ENCODE results near the gene UXT. TPM values are rescaled to one million over a fixed set of nuclear protein-coding genes. Genes with fewer than 3 reads are reported as not detected.
"Not testable (repeated sequence)": the region's sequence is repeated elsewhere in the genome, so short reads cannot be mapped to it uniquely, and the experiment has no call there.

Gene UXT
- total RNA-seq, 1 experiment from 2014 or later: 120 TPM

DNA sequence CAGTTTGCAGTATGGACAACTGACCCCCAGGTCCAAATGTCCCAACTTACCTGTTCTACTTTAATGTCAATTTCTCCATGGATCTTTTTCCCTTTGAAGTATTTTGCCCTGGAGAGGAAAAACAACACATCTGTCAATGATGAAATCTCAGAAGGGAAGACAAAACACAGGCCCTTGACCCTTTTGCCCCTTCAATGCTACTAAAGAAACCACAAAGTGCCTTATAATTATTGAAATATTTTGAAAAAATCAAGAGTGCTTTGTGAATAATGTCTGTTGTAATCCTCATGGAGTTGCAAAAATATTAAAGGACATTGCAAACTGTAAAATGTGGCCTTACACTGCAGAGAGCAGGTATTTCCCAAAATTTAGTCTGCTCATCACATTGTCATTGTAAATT lies 51.9 kb downstream of the UXT start:
- no peaks in the 10 kb centered on the region for H3K36me3 ChIP-seq (ENCODE audit: control insufficient read depth, insufficient read depth, low read length)
- H3K9me3 ChIP-seq: no peaks in the 10 kb centered on the region
- no peaks in the 10 kb centered on the region for H3K27me3 ChIP-seq (replicated peaks; ENCODE audit: control insufficient read depth, insufficient read depth, low read length)
- Mint-ChIP-seq H3K9me3 (ENCODE audit: unreplicated experiment) (no peaks in the 10 kb centered on the region), H3K27me3 (ENCODE audit: insufficient read depth, unreplicated experiment) (no peaks in the 10 kb centered on the region), H3K27ac (ENCODE audit: unreplicated experiment) (no peak overlapping the region), H3K36me3 (ENCODE audit: insufficient read depth, unreplicated experiment) (no peaks in the 10 kb centered on the region), H3K4me3 (ENCODE audit: unreplicated experiment) (no peak overlapping the region), H3K4me1 (ENCODE audit: low read depth, unreplicated experiment) (no peaks in the 10 kb centered on the region)
- no peak overlapping the region for H3K4me3 ChIP-seq (ENCODE audit: low read depth, low read length)
- H3K4me1 ChIP-seq: no peaks in the 10 kb centered on the region
- intact Hi-C loops (cut with micrococcal nuclease; ENCODE audit: unreplicated experiment): no loop called here
- ChIA-PET CTCF (no interaction called here), POLR2A (no interaction called here)
- TF ChIP-seq CTCF (IDR thresholded peaks at IDR 0.05; ENCODE audit: insufficient read depth in 1 of 2, low read depth in 1 of 2, low read length in 1 of 2, severe bottlenecking in 1 of 2, unreplicated experiment in 1 of 2): no peak
- BruUV-seq (replicated peaks): no TSS peak
- no peak for DNase-seq

DNA sequence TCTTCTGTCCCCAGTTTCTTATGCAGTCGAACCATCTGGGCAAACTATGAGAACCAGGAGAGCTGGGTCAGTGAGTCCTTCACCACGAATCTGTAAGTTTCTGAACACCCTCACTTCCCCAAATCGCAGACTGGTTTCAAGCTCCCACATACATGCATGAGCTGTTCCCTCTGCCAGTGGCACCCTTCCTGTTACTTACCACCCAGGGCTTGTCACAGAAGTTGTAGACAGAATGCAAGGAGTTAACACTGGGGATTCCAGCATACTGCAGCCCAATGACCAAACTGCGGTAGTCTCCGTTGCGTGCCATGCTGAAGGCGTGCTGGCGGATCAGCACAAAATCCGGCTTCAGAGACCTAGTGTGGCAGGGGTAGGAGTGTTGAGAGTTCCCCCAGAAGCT lies 54.0 kb downstream of the UXT start:
- no peak for TF ChIP-seq CTCF (IDR thresholded peaks at IDR 0.05; ENCODE audit: insufficient read depth in 1 of 2, low read depth in 1 of 2, low read length in 1 of 2, severe bottlenecking in 1 of 2, unreplicated experiment in 1 of 2)
- ChIA-PET POLR2A (interaction anchor here (0.6 kb wide), 1 partner anchor 46 kb away, joined by 3 read pairs; the partner anchor contains the start of gene ELK1), CTCF (no interaction called here)
- Mint-ChIP-seq H3K36me3 (ENCODE audit: insufficient read depth, unreplicated experiment) (no peaks in the 10 kb centered on the region), H3K4me3 (ENCODE audit: unreplicated experiment) (no peak overlapping the region), H3K4me1 (ENCODE audit: low read depth, unreplicated experiment) (no peaks in the 10 kb centered on the region), H3K27me3 (ENCODE audit: insufficient read depth, unreplicated experiment) (peaks cover 5% of the 10 kb centered on the region), H3K9me3 (ENCODE audit: unreplicated experiment) (no peaks in the 10 kb centered on the region), H3K27ac (ENCODE audit: unreplicated experiment) (no peak overlapping the region)
- no peaks in the 10 kb centered on the region for H3K4me1 ChIP-seq
- H3K36me3 ChIP-seq (ENCODE audit: control insufficient read depth, insufficient read depth, low read length): no peaks in the 10 kb centered on the region
- no TSS peak for BruUV-seq (replicated peaks)
- H3K27me3 ChIP-seq (replicated peaks; ENCODE audit: control insufficient read depth, insufficient read depth, low read length): no peaks in the 10 kb centered on the region
- H3K4me3 ChIP-seq (ENCODE audit: low read depth, low read length): no peak overlapping the region
- no peaks in the 10 kb centered on the region for H3K9me3 ChIP-seq
- no peak for DNase-seq
- intact Hi-C loops (cut with micrococcal nuclease; ENCODE audit: unreplicated experiment): no loop called here

- H3K27me3 Mint-ChIP-seq (ENCODE audit: insufficient read depth, unreplicated experiment); DNase-seq; CTCF ChIA-PET; H3K4me1 ChIP-seq; POLR2A ChIA-PET; H3K36me3 Mint-ChIP-seq (ENCODE audit: insufficient read depth, unreplicated experiment); H3K36me3 ChIP-seq (ENCODE audit: control insufficient read depth, insufficient read depth, low read length); H3K9me3 ChIP-seq; H3K27ac Mint-ChIP-seq (ENCODE audit: unreplicated experiment); H3K4me1 Mint-ChIP-seq (ENCODE audit: low read depth, unreplicated experiment); H3K4me3 ChIP-seq (ENCODE audit: low read depth, low read length); H3K4me3 Mint-ChIP-seq (ENCODE audit: unreplicated experiment); intact Hi-C loops (cut with micrococcal nuclease; ENCODE audit: unreplicated experiment); H3K27me3 ChIP-seq (replicated peaks; ENCODE audit: control insufficient read depth, insufficient read depth, low read length); BruUV-seq (replicated peaks); H3K9me3 Mint-ChIP-seq (ENCODE audit: unreplicated experiment): not testable (repeated sequence)
Measured at GRCh38 chrX:47603125-47603524, 55.9 kb downstream of the UXT start.

Other genes with a start within 250 kb of the UXT start
- 5.1 and 6.6 TPM in 2 replicates for gene ZNF41, start 176.0 kb downstream of the UXT start, total RNA-seq (2022)
- gene ARAF, start 98.0 kb downstream of the UXT start, total RNA-seq (2022): 65.4 and 68.5 TPM in 2 replicates
- 3.9 and 5.0 TPM in 2 replicates for gene TIMP1, start 76.7 kb downstream of the UXT start, total RNA-seq (2022)
- not detected in 2 replicates for gene SYN1, start 39.3 kb downstream of the UXT start, total RNA-seq (2022)
- 0.34 and 0.88 TPM in 2 replicates for gene CFP, start 29.2 kb downstream of the UXT start, total RNA-seq (2022)
- 28.9 and 29.3 TPM in 2 replicates for gene ELK1, start 8.6 kb downstream of the UXT start, total RNA-seq (2022)
- 7.7 and 9.5 TPM in 2 replicates for gene ZNF81, start 177.7 kb upstream of the UXT start, total RNA-seq (2022)